Keratinocyte (primary cell): ENCODE data around the gene CMSS1. TPM values are rescaled to one million over a fixed set of nuclear protein-coding genes. Genes with fewer than 3 reads are reported as not detected.
"Not testable (repeated sequence)": the region's sequence is repeated elsewhere in the genome, so short reads cannot be mapped to it uniquely, and the experiment has no call there.

Experiments used
- DNase-seq: peaks from one replicate; pipeline ENCODE4 v3.0.0-alpha.2; 2011; ENCODE audit warnings: low read depth, missing footprints, low spot score
- FAIRE-seq: peaks from 2 replicates; lab custom pipeline; 2011; peaks lifted over from hg19 to GRCh38; lab: Jason Lieb, UNC
- H2AFZ ChIP-seq: 2 replicates; pipeline ENCODE4 v1.6.0; 2012; ENCODE audit warnings: low read length, control low read depth, inconsistent platforms; ENCODE audit not compliant: control insufficient read depth
- H3K27ac ChIP-seq: 2 replicates; pipeline ENCODE4 v1.5.1; 2011; ENCODE audit warnings: low read length; ENCODE audit not compliant: control insufficient read depth, insufficient read depth
- H3K27me3 ChIP-seq: 3 replicates; pipeline ENCODE4 v1.6.0; 2011; ENCODE audit warnings: low read length; ENCODE audit not compliant: control insufficient read depth, insufficient read depth; ENCODE audit errors: extremely low read depth
- H3K36me3 ChIP-seq, 2 experiments: 2 replicates in 1 of 2; 3 replicates in 1 of 2; pipeline ENCODE4 v1.5.1; 2011; ENCODE audit warnings: low read length in 2 of 2, mild to moderate bottlenecking in 1 of 2; ENCODE audit not compliant: control insufficient read depth in 2 of 2, insufficient read depth in 2 of 2; ENCODE audit errors: extremely low read depth in 1 of 2
- H3K4me1 ChIP-seq: 3 replicates; pipeline ENCODE4 v1.5.1; 2011; ENCODE audit warnings: low read length; ENCODE audit not compliant: control insufficient read depth, insufficient read depth; ENCODE audit errors: extremely low read depth
- H3K4me2 ChIP-seq: 3 replicates; pipeline ENCODE4 v1.6.0; 2011; ENCODE audit warnings: low read depth, low read length; ENCODE audit not compliant: control insufficient read depth, insufficient read depth; ENCODE audit errors: extremely low read depth
- H3K4me3 ChIP-seq, 3 experiments: fragments of 200-600 bp in 1 of 3; sonication (generic) in 1 of 3; 2 replicates in 2 of 3; 3 replicates in 1 of 3; pipeline ENCODE4 v1.5.1; 2011 to 2016; ENCODE audit warnings: low read length in 3 of 3, mild to moderate bottlenecking in 3 of 3, control low read depth in 2 of 3, inconsistent platforms in 1 of 3, low read depth in 1 of 3, mixed read lengths in 1 of 3, mixed run types in 1 of 3, moderate library complexity in 1 of 3; ENCODE audit not compliant: control insufficient read depth in 2 of 3, insufficient read depth in 2 of 3; ENCODE audit errors: extremely low read depth in 1 of 3
- H3K79me2 ChIP-seq: 2 replicates; pipeline ENCODE4 v1.6.0; 2012; ENCODE audit warnings: low read length; ENCODE audit not compliant: control insufficient read depth, insufficient read depth
- H3K9ac ChIP-seq: 3 replicates; pipeline ENCODE4 v1.6.0; 2011; ENCODE audit warnings: low read length; ENCODE audit not compliant: control insufficient read depth, insufficient read depth; ENCODE audit errors: extremely low read depth
- H3K9me1 ChIP-seq: 3 replicates; pipeline ENCODE4 v1.6.0; 2011; ENCODE audit warnings: low read length; ENCODE audit not compliant: control insufficient read depth, insufficient read depth; ENCODE audit errors: extremely low read depth
- H3K9me3 ChIP-seq: 2 replicates; pipeline ENCODE4 v1.5.1; 2012; ENCODE audit warnings: low read depth, low read length; ENCODE audit not compliant: control insufficient read depth
- H4K20me1 ChIP-seq: 3 replicates; pipeline ENCODE4 v1.6.0; 2011; ENCODE audit warnings: low read length; ENCODE audit not compliant: control insufficient read depth, insufficient read depth; ENCODE audit errors: extremely low read depth
- CTCF ChIP-seq, 3 experiments: IDR thresholded peaks in 1 of 3; conservative IDR thresholded peaks in 1 of 3; optimal IDR thresholded peaks in 1 of 3; 2 replicates in 2 of 3; 3 replicates in 1 of 3; pipeline versions ENCODE3 to v1.5.1; 2011; ENCODE audit warnings: low read length in 3 of 3, mild to moderate bottlenecking in 3 of 3, moderate library complexity in 2 of 3, control low read depth in 1 of 3, inconsistent platforms in 1 of 3; ENCODE audit not compliant: insufficient read depth in 2 of 3; ENCODE audit errors: extremely low read depth in 1 of 3
- EZH2 ChIP-seq: IDR thresholded peaks from one replicate; pipeline ENCODE4 v1.6.1; 2012; ENCODE audit warnings: inconsistent platforms, mild to moderate bottlenecking, low read length, moderate library complexity
- dilution Hi-C: fragments of 300-500 bp; cut with MboI; formaldehyde crosslinking; loops from one replicate; pipeline ENCODE4 v1.7.0; 2020; ENCODE audit warnings: low sequenced_read_pairs; ENCODE audit not compliant: extremely low pct_ligation_motif_present
- polyA plus RNA-seq, 5 experiments: library from polyadenylated mRNA; depleted of rRNA in 3 of 5; stranded (reverse) in 3 of 5; stranded (forward) in 1 of 5; unstranded in 1 of 5; fragments of >200 nt; gene quantifications; 1 replicate in 1 of 5; 2 replicates in 3 of 5; 3 replicates in 1 of 5; pipeline versions ENCODE4 v1.2.1 to v1.2.3, GENCODE V29; 2011 to 2012; ENCODE audit warnings: missing spikeins in 2 of 5, low read depth in 1 of 5, low replicate concordance in 1 of 5

CMSS1 gene
- polyA plus RNA-seq, 1 donor (not counting 4 experiments of a cell fraction or from before 2014, with no cell fraction given), result 37.2 TPM

DNA sequence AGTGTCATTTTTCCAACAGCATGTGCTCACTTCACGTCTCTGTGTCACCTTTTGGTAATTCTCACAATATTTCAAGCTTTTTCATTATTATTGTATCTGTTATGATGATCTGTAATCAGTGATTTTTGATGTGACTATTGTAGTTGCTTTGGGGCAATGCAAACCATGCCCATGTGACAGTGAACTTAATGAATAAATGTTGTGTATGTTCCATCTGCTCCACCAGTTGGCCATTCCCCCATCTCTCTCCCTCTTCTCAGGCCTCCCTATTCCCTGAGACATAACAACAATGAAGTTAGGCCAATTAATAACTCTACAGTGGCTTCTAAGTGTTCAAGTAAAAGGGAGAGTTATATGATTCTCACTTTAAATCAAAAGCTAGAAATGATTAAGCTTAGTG, 410.6 kb downstream of the CMSS1 start:
- DNase-seq, result no peak
- Histone ChIP-seq H3K9ac (no peak overlapping the region), H3K9me1 (no peaks in the 10 kb centered on the region), H3K4me3 (no peak overlapping the region), H3K9me3 (no peaks in the 10 kb centered on the region), H2AFZ (no peak overlapping the region), H3K27ac (no peak overlapping the region), H3K27me3 (no peaks in the 10 kb centered on the region), H3K79me2 (no peaks in the 10 kb centered on the region), H3K4me1 (peaks cover 8% of the 10 kb centered on the region), H4K20me1 (no peaks in the 10 kb centered on the region), H3K4me2 (no peak overlapping the region), H3K36me3 (no peaks in the 10 kb centered on the region)
- dilution Hi-C loops, result no loop called here
- FAIRE-seq, result no peak
- TF ChIP-seq EZH2, result no peak
- no peak for TF ChIP-seq CTCF (optimal IDR thresholded peaks at IDR 0.05 in 1 of 3, IDR thresholded peaks at IDR 0.05 in 1 of 3, conservative IDR thresholded peaks at IDR 0.05 in 1 of 3; ENCODE audit: extremely low read depth in 1 of 3, insufficient read depth in 2 of 3, low read length in 3 of 3)

GRCh38 chr3:100229188-100229587, 411.5 kb downstream of the CMSS1 start:
- H3K9me1 ChIP-seq, H4K20me1 ChIP-seq, dilution Hi-C loops, H3K36me3 ChIP-seq, H3K4me1 ChIP-seq, H2AFZ ChIP-seq, H3K27me3 ChIP-seq, H3K27ac ChIP-seq, FAIRE-seq, H3K79me2 ChIP-seq, H3K4me3 ChIP-seq, H3K4me2 ChIP-seq, DNase-seq, H3K9ac ChIP-seq, H3K9me3 ChIP-seq: not testable (repeated sequence)

GRCh38 chr3:100230710-100231109, 413.0 kb downstream of the CMSS1 start:
- Histone ChIP-seq H3K36me3 (no peaks in the 10 kb centered on the region), H4K20me1 (no peaks in the 10 kb centered on the region), H3K9me1 (no peaks in the 10 kb centered on the region), H3K4me1 (peaks cover 8% of the 10 kb centered on the region), H3K9ac (no peak overlapping the region), H3K79me2 (no peaks in the 10 kb centered on the region), H3K4me2 (no peak overlapping the region), H3K9me3 (no peaks in the 10 kb centered on the region), H3K27me3 (no peaks in the 10 kb centered on the region), H2AFZ (no peak overlapping the region), H3K4me3 (no peak overlapping the region), H3K27ac (no peak overlapping the region)
- dilution Hi-C loops, result no loop called here
- TF ChIP-seq EZH2, result no peak
- no peak for TF ChIP-seq CTCF (optimal IDR thresholded peaks at IDR 0.05 in 1 of 3, IDR thresholded peaks at IDR 0.05 in 1 of 3, conservative IDR thresholded peaks at IDR 0.05 in 1 of 3; ENCODE audit: extremely low read depth in 1 of 3, insufficient read depth in 2 of 3, low read length in 3 of 3)
- no peak for DNase-seq
- FAIRE-seq, result no peak
